ENCODE data around the gene RHBDF1.

- no peak for TF ChIP-seq POLR2AphosphoS5 (IDR thresholded peaks at IDR 0.05; ENCODE audit: low read depth, low read length)
- TF ChIP-seq THYN1 (CRISPR knock-in tag; IDR thresholded peaks at IDR 0.05; ENCODE audit: borderline replicate concordance, low read depth) = no peak
- no peak for TF ChIP-seq STAG1 (CRISPR knock-in tag; IDR thresholded peaks at IDR 0.05)
- TF ChIP-seq POGZ (CRISPR knock-in tag; IDR thresholded peaks at IDR 0.05) = no peak
- TF ChIP-seq ZNF136 (CRISPR knock-in tag; IDR thresholded peaks at IDR 0.05; ENCODE audit: low read depth) = no peak
- TF ChIP-seq ATF3 (CRISPR knock-in tag; IDR thresholded peaks at IDR 0.05) = no peak
Observed at GRCh38 chr16:54237-54581, 18.2 kb downstream of the RHBDF1 start.

Data from HepG2 (cell line).